HG02943 (cell line): ENCODE data around the gene IQGAP2.
"Not testable (repeated sequence)": the region's sequence is repeated elsewhere in the genome, so short reads cannot be mapped to it uniquely, and the experiment has no call there.

Experiments used
- ATAC-seq: cut with Tn5 transposase; IDR thresholded peaks from one replicate; pipeline ENCODE4 v1.9.1; 2021; ENCODE audit warnings: mild to moderate bottlenecking, low read depth, moderate library complexity; ENCODE audit not compliant: unreplicated experiment

Gene IQGAP2

GRCh38 chr5:76592692-76593091 lies 189.6 kb downstream of the IQGAP2 start:
- no peak for ATAC-seq

GRCh38 chr5:76594107-76594506 lies 191.0 kb downstream of the IQGAP2 start:
- ATAC-seq: no peak

GRCh38 chr5:76595755-76596481 lies 192.8 kb downstream of the IQGAP2 start:
- ATAC-seq: no peak

GRCh38 chr5:76598531-76598930 lies 195.4 kb downstream of the IQGAP2 start:
- ATAC-seq: no peak

- ATAC-seq: no peak
Observed at GRCh38 chr5:76600716-76601115, 197.6 kb downstream of the IQGAP2 start.

- no peak for ATAC-seq
Observed at GRCh38 chr5:76601470-76601869, 198.4 kb downstream of the IQGAP2 start.

- no peak for ATAC-seq
Observed at GRCh38 chr5:76602094-76602726, 199.1 kb downstream of the IQGAP2 start.

GRCh38 chr5:76603991-76604390 lies 200.9 kb downstream of the IQGAP2 start:
- ATAC-seq: not testable (repeated sequence)

- no peak for ATAC-seq
Observed at GRCh38 chr5:76604838-76605237, 201.8 kb downstream of the IQGAP2 start.

GRCh38 chr5:76606701-76607100 lies 203.6 kb downstream of the IQGAP2 start:
- ATAC-seq: no peak

- ATAC-seq: no peak
Observed at GRCh38 chr5:76607353-76607871, 204.3 kb downstream of the IQGAP2 start.

GRCh38 chr5:76608833-76609232 lies 205.7 kb downstream of the IQGAP2 start:
- ATAC-seq: no peak

- ATAC-seq: no peak
Observed at GRCh38 chr5:76610196-76610595, 207.1 kb downstream of the IQGAP2 start.

GRCh38 chr5:76612942-76613341 lies 209.9 kb downstream of the IQGAP2 start:
- no peak for ATAC-seq

- ATAC-seq: no peak
Observed at GRCh38 chr5:76615759-76616158, 212.7 kb downstream of the IQGAP2 start.

- ATAC-seq: no peak
Observed at GRCh38 chr5:76616206-76616605, 213.1 kb downstream of the IQGAP2 start.

GRCh38 chr5:76617229-76617628 lies 214.1 kb downstream of the IQGAP2 start:
- no peak for ATAC-seq

- no peak for ATAC-seq
Observed at GRCh38 chr5:76617675-76618074, 214.6 kb downstream of the IQGAP2 start.

- no peak for ATAC-seq
Observed at GRCh38 chr5:76620166-76620565, 217.1 kb downstream of the IQGAP2 start.

- no peak for ATAC-seq
Observed at GRCh38 chr5:76622076-76622475, 219.0 kb downstream of the IQGAP2 start.

- ATAC-seq: no peak
Observed at GRCh38 chr5:76622973-76623596, 220.0 kb downstream of the IQGAP2 start, which contains the start of gene F2RL2. TSS of gene F2RL2 (minus strand) at chr5:76623403. CDS start at chr5:76623230, 173 bp downstream.
